ENCODE measurements around the gene RASAL1.

Gene RASAL1

GRCh38 chr12:113088037-113088436 is 47.5 kb downstream of the RASAL1 start:
- peak overlapping the region; percentile 74 to 85 for H3K4me3 Mint-ChIP-seq
- no peaks in the 10 kb centered on the region for H3K9me3 Mint-ChIP-seq
- peaks cover 15% of the 10 kb centered on the region for H3K36me3 Mint-ChIP-seq (ENCODE audit: insufficient read depth)
- DNase-seq (no peak), ATAC-seq (replicated peaks) (no peak)
- H3K4me1 Mint-ChIP-seq (ENCODE audit: low read depth in 2 of 2), result peaks cover 80 to 92% of the 10 kb centered on the region in 2 donors
- H3K27ac Mint-ChIP-seq, result peak overlapping the region; percentile 97 to 99
- no peaks in the 10 kb centered on the region for H3K27me3 Mint-ChIP-seq

- Mint-ChIP-seq H3K27me3 (no peaks in the 10 kb centered on the region), H3K27ac (peak overlapping the region; percentile 97 to 99), H3K4me1 (ENCODE audit: low read depth in 2 of 2) (peaks cover 78 to 92% of the 10 kb centered on the region in 2 donors), H3K36me3 (ENCODE audit: insufficient read depth) (peaks cover 13% of the 10 kb centered on the region), H3K4me3 (peak overlapping the region; percentile 77 to 85), H3K9me3 (no peaks in the 10 kb centered on the region)
- no peak for ATAC-seq (replicated peaks)
- no peak for DNase-seq
Observed at GRCh38 chr12:113087193-113087592, 48.4 kb downstream of the RASAL1 start.

- H3K4me3 Mint-ChIP-seq, result peak overlapping the region; percentile 77 to 85
- DNase-seq (peak in 1 of 3 experiments; percentile 14), ATAC-seq (replicated peaks) (peak; percentile 59)
- H3K27me3 Mint-ChIP-seq, result no peaks in the 10 kb centered on the region
- peaks cover 13% of the 10 kb centered on the region for H3K36me3 Mint-ChIP-seq (ENCODE audit: insufficient read depth)
- H3K27ac Mint-ChIP-seq, result peak overlapping the region; percentile 97 to 99
- H3K4me1 Mint-ChIP-seq (ENCODE audit: low read depth in 2 of 2), result peaks cover 72 to 85% of the 10 kb centered on the region in 2 donors
- H3K9me3 Mint-ChIP-seq, result no peaks in the 10 kb centered on the region
Observed at GRCh38 chr12:113086249-113087164, 49.1 kb downstream of the RASAL1 start.

GRCh38 chr12:113083863-113084435 is 51.6 kb downstream of the RASAL1 start:
- no peaks in the 10 kb centered on the region for H3K27me3 Mint-ChIP-seq
- H3K4me3 Mint-ChIP-seq, result peak overlapping the region in 1 of 2 donors; percentile 10
- no peaks in the 10 kb centered on the region for H3K9me3 Mint-ChIP-seq
- H3K36me3 Mint-ChIP-seq (ENCODE audit: insufficient read depth), result peaks cover 6% of the 10 kb centered on the region
- H3K27ac Mint-ChIP-seq, result peak overlapping the region; percentile 5 to 70
- DNase-seq, result no peak
- peaks cover 49 to 59% of the 10 kb centered on the region in 2 donors for H3K4me1 Mint-ChIP-seq (ENCODE audit: low read depth in 2 of 2)
- no peak for ATAC-seq (replicated peaks)

GRCh38 chr12:113082486-113083148 is 52.9 kb downstream of the RASAL1 start:
- H3K27ac Mint-ChIP-seq, result peak overlapping the region; percentile 42 to 65
- DNase-seq (no peak), ATAC-seq (replicated peaks) (no peak)
- no peaks in the 10 kb centered on the region for H3K27me3 Mint-ChIP-seq
- peaks cover 37 to 46% of the 10 kb centered on the region in 2 donors for H3K4me1 Mint-ChIP-seq (ENCODE audit: low read depth in 2 of 2)
- H3K36me3 Mint-ChIP-seq (ENCODE audit: insufficient read depth), result peaks cover 6% of the 10 kb centered on the region
- H3K9me3 Mint-ChIP-seq, result no peaks in the 10 kb centered on the region
- H3K4me3 Mint-ChIP-seq, result no peak overlapping the region

- Mint-ChIP-seq H3K36me3 (ENCODE audit: insufficient read depth) (peaks cover 6% of the 10 kb centered on the region), H3K4me1 (ENCODE audit: low read depth in 2 of 2) (peaks cover 30 to 39% of the 10 kb centered on the region in 2 donors), H3K27me3 (no peaks in the 10 kb centered on the region), H3K4me3 (no peak overlapping the region), H3K9me3 (no peaks in the 10 kb centered on the region), H3K27ac (peak overlapping the region; percentile 42 to 65)
- no peak for DNase-seq
- ATAC-seq (replicated peaks), result no peak
Observed at GRCh38 chr12:113081873-113082272, 53.7 kb downstream of the RASAL1 start.

GRCh38 chr12:113077859-113078255 is 57.7 kb downstream of the RASAL1 start:
- no peak for DNase-seq

GRCh38 chr12:113077057-113077858 is 58.3 kb downstream of the RASAL1 start:
- DNase-seq (no peak), ATAC-seq (replicated peaks) (no peak)
- Mint-ChIP-seq H3K27ac (no peak overlapping the region), H3K4me3 (no peak overlapping the region), H3K4me1 (ENCODE audit: low read depth in 2 of 2) (peaks cover 11 to 28% of the 10 kb centered on the region in 2 donors), H3K9me3 (no peaks in the 10 kb centered on the region), H3K36me3 (ENCODE audit: insufficient read depth) (no peaks in the 10 kb centered on the region), H3K27me3 (no peaks in the 10 kb centered on the region)

More at GRCh38 chr12:113077859-113078255, 57.7 kb downstream of the RASAL1 start:
- Mint-ChIP-seq H3K36me3 (ENCODE audit: insufficient read depth) (no peaks in the 10 kb centered on the region), H3K9me3 (no peaks in the 10 kb centered on the region), H3K4me1 (ENCODE audit: low read depth in 2 of 2) (peaks cover 15 to 32% of the 10 kb centered on the region in 2 donors), H3K27ac (no peak overlapping the region), H3K27me3 (no peaks in the 10 kb centered on the region), H3K4me3 (no peak overlapping the region)
- no peak for ATAC-seq (replicated peaks)

GRCh38 chr12:113075137-113075683 is 60.4 kb downstream of the RASAL1 start:
- no peaks in the 10 kb centered on the region for H3K9me3 Mint-ChIP-seq
- H3K36me3 Mint-ChIP-seq (ENCODE audit: insufficient read depth), result no peaks in the 10 kb centered on the region
- peaks cover 23 to 35% of the 10 kb centered on the region in 2 donors for H3K4me1 Mint-ChIP-seq (ENCODE audit: low read depth in 2 of 2)
- no peak overlapping the region for H3K27ac Mint-ChIP-seq
- H3K27me3 Mint-ChIP-seq, result no peaks in the 10 kb centered on the region
- H3K4me3 Mint-ChIP-seq, result no peak overlapping the region
- ATAC-seq (replicated peaks), result peak; percentile 75
- DNase-seq, result no peak

- H3K36me3 Mint-ChIP-seq (ENCODE audit: insufficient read depth), result no peaks in the 10 kb centered on the region
- no peaks in the 10 kb centered on the region for H3K27me3 Mint-ChIP-seq
- H3K9me3 Mint-ChIP-seq, result no peaks in the 10 kb centered on the region
Observed at GRCh38 chr12:113073586-113073985, 62.0 kb downstream of the RASAL1 start.

GRCh38 chr12:113072136-113072535 is 63.4 kb downstream of the RASAL1 start:
- Mint-ChIP-seq H3K9me3 (no peaks in the 10 kb centered on the region), H3K4me3 (no peak overlapping the region), H3K27me3 (no peaks in the 10 kb centered on the region), H3K36me3 (ENCODE audit: insufficient read depth) (no peaks in the 10 kb centered on the region), H3K4me1 (ENCODE audit: low read depth in 2 of 2) (peaks cover 28 to 42% of the 10 kb centered on the region in 2 donors), H3K27ac (peak overlapping the region in 1 of 2 donors; percentile 21)
- DNase-seq (no peak), ATAC-seq (replicated peaks) (no peak)

More at GRCh38 chr12:113073586-113073985, 62.0 kb downstream of the RASAL1 start:
- DNase-seq (no peak), ATAC-seq (replicated peaks) (no peak)
- H3K4me1 Mint-ChIP-seq (ENCODE audit: low read depth in 2 of 2), result peaks cover 28 to 42% of the 10 kb centered on the region in 2 donors
- peak overlapping the region in 1 of 2 donors; percentile 86 for H3K27ac Mint-ChIP-seq
- H3K4me3 Mint-ChIP-seq, result no peak overlapping the region

All from effector memory CD8-positive, alpha-beta T cell (primary cell).